Right lobe of liver (tissue), 6 donors: ENCODE measurements around the gene ARHGEF7. TPM values are rescaled to one million over a fixed set of nuclear protein-coding genes. Genes with fewer than 3 reads are reported as not detected.

Source experiments
- ATAC-seq, 4 donors: fragments of 200-7000 bp; cut with Tn5 transposase; one replicate each; pipeline ENCODE4 v1.9.1; 2020; ENCODE audit warnings: mild to moderate bottlenecking in 4 of 4, moderate library complexity in 4 of 4
- DNase-seq, 3 donors: peaks; one replicate each; pipeline ENCODE4 v3.0.0-alpha.2; 2020
- H3K27ac ChIP-seq, 3 donors: fragments of 200-600 bp; one replicate each; pipeline ENCODE4 v1.8.0; 2022
- H3K27me3 ChIP-seq, 2 donors: fragments of 200-600 bp; one replicate each; pipeline ENCODE4 v1.8.0; 2022
- H3K36me3 ChIP-seq, 4 donors: fragments of 200-600 bp; sonication (generic) in 1 of 4; one replicate each; pipeline versions ENCODE4 v1.5.1 to v1.8.0; 2017 to 2022; ENCODE audit warnings: control low read depth in 1 of 4
- H3K4me1 ChIP-seq, 4 donors: fragments of 200-600 bp; sonication (generic) in 1 of 4; one replicate each; pipeline versions ENCODE4 v1.5.1 to v1.8.0; 2017 to 2022; ENCODE audit warnings: control low read depth in 1 of 4
- H3K4me3 ChIP-seq, 3 donors: fragments of 200-600 bp; one replicate each; pipeline ENCODE4 v1.8.0; 2022
- H3K9me3 ChIP-seq, 4 donors: fragments of 200-600 bp; sonication (generic) in 1 of 4; one replicate each; pipeline versions ENCODE4 v1.5.1 to v1.8.0; 2017 to 2022; ENCODE audit warnings: control low read depth in 1 of 4
- CTCF ChIP-seq, 4 donors: fragments of 200-600 bp in 3 of 4; fragments of 450-650 bp in 1 of 4; IDR thresholded peaks; one replicate each; pipeline versions ENCODE4 v1.5.1 to v1.8.0; 2016 to 2022; ENCODE audit warnings: antibody characterized with exemption in 4 of 4, mild to moderate bottlenecking in 2 of 4
- POLR2A ChIP-seq: fragments of 450-650 bp; IDR thresholded peaks from one replicate; pipeline ENCODE4 v1.6.1; 2017; ENCODE audit warnings: antibody characterized with exemption, mild to moderate bottlenecking
- WGBS: methylation state at CpG from one replicate; pipeline ENCODE4 v1.1.6; 2018; ENCODE audit warnings: low coverage, low lambda C conversion rate; ENCODE audit not compliant: insufficient coverage; ENCODE audit errors: missing lambda C conversion rate; 5-methylcytosine and 5-hydroxymethylcytosine counted together
- intact Hi-C, 2 donors: fragments of 100-400 bp; cut with DNase I; formaldehyde crosslinking; loops; one replicate each; pipeline versions ENCODE4 v1.11.2 to v1.14.1; 2022
- total RNA-seq, 6 experiments: library from RNA; depleted of rRNA in 2 of 6; stranded (reverse); fragments of >200 nt in 2 of 6; fragmentation: NEBNext Ultra II Directional in 3 of 6; extraction: Animal tissue kit (Norgen Biotek cat#: 25700) in 3 of 6; gene quantifications; one replicate each; pipeline versions ENCODE4 v1.1.0 to v1.2.4, GENCODE V29; 2016 to 2023
- donor health status: DM: no; HTN: yes; CAD: no.
- donor health status: DM: no; HTN: no; CAD: no.
- donor health status: DM: no; HTN: no; CAD: no.
- donor health status: DM: no; HTN: yes; CAD: no.
- donor health status: DM: no; HTN: yes; CAD: no.

ARHGEF7 gene
- total RNA-seq, 6 experiments from 2014 or later = 22.0 to 40.1 (median 33.8) TPM

GRCh38 chr13:111093136-111093535, 22.0 kb upstream of the ARHGEF7 start:
- DNase-seq (no peak), ATAC-seq (no peak)
- H3K4me3 ChIP-seq = no peak overlapping the region
- H3K36me3 ChIP-seq = no peaks in the 10 kb centered on the region
- WGBS = 84% methylated on average over 4 of the region's 21 CpGs
- no peaks in the 10 kb centered on the region for H3K4me1 ChIP-seq
- intact Hi-C loops = no loop called here
- H3K27ac ChIP-seq = no peak overlapping the region
- TF ChIP-seq POLR2A (no peak), CTCF (IDR thresholded peaks at IDR 0.05) (no peak)
- no peaks in the 10 kb centered on the region for H3K27me3 ChIP-seq
- H3K9me3 ChIP-seq = no peaks in the 10 kb centered on the region

- H3K36me3 ChIP-seq = no peaks in the 10 kb centered on the region
- H3K27ac ChIP-seq = no peak overlapping the region
- no peaks in the 10 kb centered on the region for H3K27me3 ChIP-seq
- intact Hi-C loops = no loop called here
- 55% methylated on average over 2 of the region's 9 CpGs for WGBS
- DNase-seq (no peak), ATAC-seq (peak in 1 of 4 donors; percentile 16)
- TF ChIP-seq POLR2A (no peak), CTCF (IDR thresholded peaks at IDR 0.05) (no peak)
- H3K4me1 ChIP-seq = no peaks in the 10 kb centered on the region
- H3K4me3 ChIP-seq = no peak overlapping the region
- H3K9me3 ChIP-seq = no peaks in the 10 kb centered on the region
Observed at GRCh38 chr13:111093634-111094033, 21.5 kb upstream of the ARHGEF7 start.

DNA sequence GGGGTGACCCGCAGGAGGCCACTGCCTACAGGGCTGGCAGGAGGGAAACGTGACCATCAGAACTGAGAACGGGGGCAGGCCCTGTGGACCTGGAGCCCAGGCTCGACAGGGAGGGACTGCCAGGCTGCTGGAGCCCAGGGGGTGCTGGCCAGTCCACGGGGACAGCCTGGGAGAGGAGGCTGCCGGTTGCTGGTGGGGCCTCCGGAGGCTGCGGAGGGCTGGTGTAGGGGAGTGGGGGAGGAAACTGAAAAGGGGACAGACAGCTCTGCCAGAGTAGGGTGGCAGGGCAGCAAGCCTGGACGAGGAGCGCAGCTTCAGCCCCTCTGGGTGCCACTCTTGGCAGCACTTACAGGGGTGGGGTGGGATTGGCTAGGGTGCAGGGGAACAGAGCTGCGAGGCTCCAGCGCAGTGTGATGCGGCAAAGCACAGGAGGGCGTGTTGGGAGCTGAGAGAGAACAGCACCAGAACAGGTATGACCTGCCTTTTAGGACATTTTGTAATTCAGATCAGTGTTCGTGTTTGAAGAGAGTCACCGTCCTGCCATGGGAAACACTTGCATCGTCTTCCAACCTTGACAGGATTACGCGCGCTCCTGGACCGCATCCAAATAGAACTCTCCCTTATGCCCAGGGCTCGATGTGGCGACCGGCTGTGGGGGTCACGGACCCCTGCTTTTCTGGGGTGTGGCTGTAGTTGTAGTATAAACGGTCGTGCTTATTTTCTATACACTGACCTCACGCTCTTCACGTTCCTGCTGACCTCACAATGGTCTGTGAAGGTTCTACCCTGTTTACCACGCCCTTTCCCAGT, 19.9 kb upstream of the ARHGEF7 start:
- Histone ChIP-seq H3K9me3 (no peaks in the 10 kb centered on the region), H3K4me1 (no peaks in the 10 kb centered on the region), H3K27ac (no peak overlapping the region), H3K27me3 (no peaks in the 10 kb centered on the region), H3K4me3 (no peak overlapping the region), H3K36me3 (no peaks in the 10 kb centered on the region)
- TF ChIP-seq CTCF (IDR thresholded peaks at IDR 0.05) (no peak), POLR2A (no peak)
- DNase-seq (no peak), ATAC-seq (peak in 1 of 4 donors; percentile 13)
- intact Hi-C loops = no loop called here
- WGBS = 67% methylated on average over 15 of the region's 30 CpGs

DNA sequence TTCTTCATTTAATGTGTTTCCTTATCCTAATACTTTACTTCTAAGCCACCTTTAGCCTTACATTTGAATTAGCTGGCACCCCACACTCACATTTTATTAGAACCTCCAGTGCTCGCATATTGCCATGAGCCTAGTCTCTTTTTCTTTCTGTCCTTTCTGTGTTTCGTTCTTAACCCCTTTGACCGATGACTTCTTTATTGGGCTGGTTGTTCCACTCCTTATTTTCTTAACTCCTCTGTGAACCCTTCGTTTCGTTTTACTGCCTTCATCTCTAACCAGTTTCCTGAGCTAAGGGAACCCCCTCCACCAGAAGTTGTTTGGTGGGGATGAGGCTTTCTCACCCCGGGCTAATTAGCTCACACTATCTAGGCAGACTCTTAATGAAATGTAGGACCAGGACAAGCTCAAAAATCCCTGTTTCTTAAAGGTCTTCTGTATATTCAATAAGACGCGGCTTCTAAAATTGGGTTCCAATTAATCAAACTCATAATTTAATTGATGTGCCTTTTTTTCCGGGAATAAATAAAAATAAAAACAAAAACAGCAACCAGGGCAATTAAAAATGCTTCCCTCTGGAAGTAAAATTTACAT, 19.1 kb upstream of the ARHGEF7 start:
- WGBS = 48% methylated on average over 9 of the region's 9 CpGs
- H3K4me3 ChIP-seq = no peak overlapping the region
- H3K27ac ChIP-seq = no peak overlapping the region
- DNase-seq (no peak), ATAC-seq (no peak)
- TF ChIP-seq CTCF (IDR thresholded peaks at IDR 0.05) = no peak
- no peak for TF ChIP-seq POLR2A
- intact Hi-C loops = no loop called here
- H3K9me3 ChIP-seq = no peaks in the 10 kb centered on the region
- no peaks in the 10 kb centered on the region for H3K36me3 ChIP-seq
- H3K4me1 ChIP-seq = no peaks in the 10 kb centered on the region
- H3K27me3 ChIP-seq = no peaks in the 10 kb centered on the region
